GM19023 (cell line): Measurements from ENCODE around the gene MEX3A.
"Not testable (repeated sequence)": the region's sequence is repeated elsewhere in the genome, so short reads cannot be mapped to it uniquely, and the experiment has no call there.

Experiments
- ATAC-seq: cut with Tn5 transposase; IDR thresholded peaks from one replicate; pipeline ENCODE4 v1.9.1; 2021; ENCODE audit warnings: mild to moderate bottlenecking, moderate library complexity; ENCODE audit not compliant: unreplicated experiment

The MEX3A gene

GRCh38 chr1:156081180-156081916, 917 bp downstream of the MEX3A start:
- ATAC-seq: no peak

- ATAC-seq: no peak
Observed at GRCh38 chr1:156080863-156081179, 1.4 kb downstream of the MEX3A start.

- ATAC-seq: no peak
Observed at GRCh38 chr1:156080241-156080862, 1.9 kb downstream of the MEX3A start.

- ATAC-seq: no peak
Observed at GRCh38 chr1:156079762-156080161, 2.5 kb downstream of the MEX3A start.

- ATAC-seq: no peak
Observed at GRCh38 chr1:156078728-156079127, 3.5 kb downstream of the MEX3A start.

GRCh38 chr1:156077430-156077760, 4.9 kb downstream of the MEX3A start:
- no peak for ATAC-seq

- ATAC-seq: no peak
Observed at GRCh38 chr1:156076609-156077429, 5.4 kb downstream of the MEX3A start.

GRCh38 chr1:156075775-156076204, 6.5 kb downstream of the MEX3A start:
- ATAC-seq: no peak

- ATAC-seq: no peak
Observed at GRCh38 chr1:156075162-156075561, 7.1 kb downstream of the MEX3A start.

GRCh38 chr1:156074661-156075060, 7.6 kb downstream of the MEX3A start:
- no peak for ATAC-seq

- no peak for ATAC-seq
Observed at GRCh38 chr1:156073740-156074139, 8.5 kb downstream of the MEX3A start.

- ATAC-seq: no peak
Observed at GRCh38 chr1:156073110-156073687, 9.1 kb downstream of the MEX3A start.

GRCh38 chr1:156072251-156072650, 10.0 kb downstream of the MEX3A start:
- no peak for ATAC-seq

- ATAC-seq: not testable (repeated sequence)
Observed at GRCh38 chr1:156071332-156071816, 10.9 kb downstream of the MEX3A start.

- no peak for ATAC-seq
Observed at GRCh38 chr1:156070548-156070947, 11.7 kb downstream of the MEX3A start.

- no peak for ATAC-seq
Observed at GRCh38 chr1:156069490-156070455, 12.5 kb downstream of the MEX3A start.

GRCh38 chr1:156067262-156067661, 15.0 kb downstream of the MEX3A start:
- no peak for ATAC-seq

- ATAC-seq: no peak
Observed at GRCh38 chr1:156065871-156066270, 16.4 kb downstream of the MEX3A start.

GRCh38 chr1:156065212-156065611, 17.1 kb downstream of the MEX3A start:
- ATAC-seq: no peak

- no peak for ATAC-seq
Observed at GRCh38 chr1:156064615-156065014, 17.6 kb downstream of the MEX3A start.

GRCh38 chr1:156063997-156064285, 18.3 kb downstream of the MEX3A start:
- no peak for ATAC-seq
